MG63 (cell line): Measurements from ENCODE around the gene ZNRD2. TPM values are rescaled to one million over a fixed set of nuclear protein-coding genes. Genes with fewer than 3 reads are reported as not detected.

Experiments
- DNase-seq: peaks from one replicate; pipeline ENCODE4 v3.0.0-alpha.2; 2020
- H3K27me3 ChIP-seq: fragments of 250-450 bp; sonication (Bioruptor Pico); 2 replicates; pipeline ENCODE4 v1.5.1; 2020; ENCODE audit warnings: mild to moderate bottlenecking, moderate library complexity
- H3K36me3 ChIP-seq: fragments of 250-450 bp; sonication (Bioruptor Pico); 2 replicates; pipeline ENCODE4 v1.5.1; 2020; ENCODE audit warnings: mild to moderate bottlenecking, moderate library complexity
- H3K4me3 ChIP-seq: fragments of 250-450 bp; sonication (Bioruptor Pico); 2 replicates; pipeline ENCODE4 v1.5.1; 2020; ENCODE audit warnings: mild to moderate bottlenecking, moderate library complexity
- H3K9me3 ChIP-seq: fragments of 250-450 bp; sonication (Bioruptor Pico); 2 replicates; pipeline ENCODE4 v1.5.1; 2020; ENCODE audit warnings: mild to moderate bottlenecking, moderate library complexity
- total RNA-seq: library from RNA; depleted of rRNA; stranded (reverse); fragments of >200 nt; shearing (Covaris generic); gene quantifications from 2 replicates; pipeline ENCODE4 v1.2.3, GENCODE V29; 2014; ENCODE audit warnings: low replicate concordance

ZNRD2 gene
- total RNA-seq, 1 experiment from 2014 or later = 90.7 TPM

GRCh38 chr11:65575568-65576231 lies 5.4 kb downstream of the ZNRD2 start, which contains the start of gene EHBP1L1:
EHBP1L1 (plus strand) TSS chr11:65576053; CDS start chr11:65576303, 250 bp downstream.
- peak; percentile 79 for DNase-seq
- Histone ChIP-seq H3K4me3 (peak within 1 kb of the TSS; percentile 64), H3K9me3 (no peaks in the 10 kb centered on the region), H3K36me3 (peaks cover 41% of the 10 kb centered on the region), H3K27me3 (no peaks in the 10 kb centered on the region)

GRCh38 chr11:65576232-65576866 lies 6.1 kb downstream of the ZNRD2 start:
- Histone ChIP-seq H3K36me3 (peaks cover 46% of the 10 kb centered on the region), H3K27me3 (no peaks in the 10 kb centered on the region), H3K4me3 (peak overlapping the region; percentile 64), H3K9me3 (no peaks in the 10 kb centered on the region)
- no peak for DNase-seq

GRCh38 chr11:65576867-65577755 lies 6.8 kb downstream of the ZNRD2 start:
- peak; percentile 97 for DNase-seq
- peaks cover 50% of the 10 kb centered on the region for H3K36me3 ChIP-seq
- no peaks in the 10 kb centered on the region for H3K9me3 ChIP-seq
- H3K4me3 ChIP-seq = peak overlapping the region; percentile 64
- H3K27me3 ChIP-seq = no peaks in the 10 kb centered on the region

GRCh38 chr11:65577756-65578109 lies 7.5 kb downstream of the ZNRD2 start:
- no peak for DNase-seq

GRCh38 chr11:65578134-65578533 lies 7.9 kb downstream of the ZNRD2 start:
- Histone ChIP-seq H3K36me3 (peaks cover 47% of the 10 kb centered on the region), H3K4me3 (no peak overlapping the region), H3K9me3 (no peaks in the 10 kb centered on the region), H3K27me3 (no peaks in the 10 kb centered on the region)
- DNase-seq = no peak

More at GRCh38 chr11:65577756-65578109, 7.5 kb downstream of the ZNRD2 start:
- H3K36me3 ChIP-seq = peaks cover 50% of the 10 kb centered on the region
- H3K9me3 ChIP-seq = no peaks in the 10 kb centered on the region
- H3K27me3 ChIP-seq = no peaks in the 10 kb centered on the region
- H3K4me3 ChIP-seq = peak overlapping the region; percentile 64

GRCh38 chr11:65578667-65579066 lies 8.4 kb downstream of the ZNRD2 start:
- H3K27me3 ChIP-seq = no peaks in the 10 kb centered on the region

GRCh38 chr11:65579291-65579690 lies 9.0 kb downstream of the ZNRD2 start:
- no peak for DNase-seq
- H3K36me3 ChIP-seq = peaks cover 41% of the 10 kb centered on the region
- H3K27me3 ChIP-seq = no peaks in the 10 kb centered on the region
- no peaks in the 10 kb centered on the region for H3K9me3 ChIP-seq
- no peak overlapping the region for H3K4me3 ChIP-seq

More at GRCh38 chr11:65578667-65579066, 8.4 kb downstream of the ZNRD2 start:
- DNase-seq = no peak
- no peak overlapping the region for H3K4me3 ChIP-seq
- peaks cover 42% of the 10 kb centered on the region for H3K36me3 ChIP-seq
- no peaks in the 10 kb centered on the region for H3K9me3 ChIP-seq

GRCh38 chr11:65580031-65580692 lies 9.9 kb downstream of the ZNRD2 start:
- Histone ChIP-seq H3K27me3 (no peaks in the 10 kb centered on the region), H3K9me3 (no peaks in the 10 kb centered on the region), H3K4me3 (no peak overlapping the region), H3K36me3 (peaks cover 44% of the 10 kb centered on the region)
- no peak for DNase-seq

GRCh38 chr11:65580756-65581155 lies 10.5 kb downstream of the ZNRD2 start:
- Histone ChIP-seq H3K9me3 (no peaks in the 10 kb centered on the region), H3K27me3 (no peaks in the 10 kb centered on the region), H3K36me3 (peaks cover 44% of the 10 kb centered on the region), H3K4me3 (no peak overlapping the region)
- no peak for DNase-seq

GRCh38 chr11:65581928-65582327 lies 11.7 kb downstream of the ZNRD2 start:
- Histone ChIP-seq H3K4me3 (no peak overlapping the region), H3K9me3 (no peaks in the 10 kb centered on the region), H3K27me3 (no peaks in the 10 kb centered on the region), H3K36me3 (peaks cover 48% of the 10 kb centered on the region)
- DNase-seq = no peak

GRCh38 chr11:65583589-65583988 lies 13.3 kb downstream of the ZNRD2 start:
- DNase-seq = no peak
- H3K27me3 ChIP-seq = no peaks in the 10 kb centered on the region
- no peaks in the 10 kb centered on the region for H3K9me3 ChIP-seq
- peaks cover 42% of the 10 kb centered on the region for H3K36me3 ChIP-seq
- H3K4me3 ChIP-seq = no peak overlapping the region

- Histone ChIP-seq H3K27me3 (no peaks in the 10 kb centered on the region), H3K9me3 (no peaks in the 10 kb centered on the region), H3K4me3 (no peak overlapping the region), H3K36me3 (peaks cover 40% of the 10 kb centered on the region)
- no peak for DNase-seq
Measured at GRCh38 chr11:65584106-65584505, 13.8 kb downstream of the ZNRD2 start.

- DNase-seq = no peak
- Histone ChIP-seq H3K27me3 (no peaks in the 10 kb centered on the region), H3K9me3 (no peaks in the 10 kb centered on the region), H3K4me3 (no peak overlapping the region), H3K36me3 (peaks cover 36% of the 10 kb centered on the region)
Measured at GRCh38 chr11:65584723-65585171, 14.5 kb downstream of the ZNRD2 start.

- no peak overlapping the region for H3K4me3 ChIP-seq
- no peaks in the 10 kb centered on the region for H3K9me3 ChIP-seq
- H3K36me3 ChIP-seq = peaks cover 36% of the 10 kb centered on the region
- H3K27me3 ChIP-seq = no peaks in the 10 kb centered on the region
- DNase-seq = no peak
Measured at GRCh38 chr11:65585396-65586246, 15.3 kb downstream of the ZNRD2 start.

- no peaks in the 10 kb centered on the region for H3K9me3 ChIP-seq
- H3K27me3 ChIP-seq = no peaks in the 10 kb centered on the region
- H3K4me3 ChIP-seq = no peak overlapping the region
- no peak for DNase-seq
- H3K36me3 ChIP-seq = peaks cover 33% of the 10 kb centered on the region
Measured at GRCh38 chr11:65586247-65586630, 16.0 kb downstream of the ZNRD2 start.

- H3K9me3 ChIP-seq = no peaks in the 10 kb centered on the region
- DNase-seq = no peak
- H3K4me3 ChIP-seq = no peak overlapping the region
- H3K36me3 ChIP-seq = peaks cover 32% of the 10 kb centered on the region
- H3K27me3 ChIP-seq = no peaks in the 10 kb centered on the region
Measured at GRCh38 chr11:65586676-65587075, 16.4 kb downstream of the ZNRD2 start.
